Stimulated activated CD4-positive, alpha-beta T cell treated with anti-CD3 and anti-CD28 coated beads, Interleukin-1b, Interleukin-23, amount 100 ng/mL, for 1 hour (primary cell): Measurements from ENCODE around the gene CFAP90.

Source experiments
- DNase-seq, 2 donors: peaks; one replicate each; pipeline ENCODE4 v3.0.0-alpha.2; 2020; ENCODE audit warnings: low read depth in 2 of 2

CFAP90 gene, protein sequence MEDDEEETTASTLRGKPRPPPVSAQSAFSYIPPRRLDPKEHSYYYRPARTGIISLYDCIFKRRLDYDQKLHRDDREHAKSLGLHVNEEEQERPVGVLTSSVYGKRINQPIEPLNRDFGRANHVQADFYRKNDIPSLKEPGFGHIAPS

GRCh38 chr5:7850395-7851239 is at the start of gene CFAP90:
Gene CFAP90, minus strand, starts transcription at chr5:7851133. Its CDS starts 112 bp downstream, at chr5:7851021.
- no peak for DNase-seq

- DNase-seq = no peak
These were observed 46.2 kb upstream of the CFAP90 start for GRCh38 chr5:7897014-7897600.

DNA sequence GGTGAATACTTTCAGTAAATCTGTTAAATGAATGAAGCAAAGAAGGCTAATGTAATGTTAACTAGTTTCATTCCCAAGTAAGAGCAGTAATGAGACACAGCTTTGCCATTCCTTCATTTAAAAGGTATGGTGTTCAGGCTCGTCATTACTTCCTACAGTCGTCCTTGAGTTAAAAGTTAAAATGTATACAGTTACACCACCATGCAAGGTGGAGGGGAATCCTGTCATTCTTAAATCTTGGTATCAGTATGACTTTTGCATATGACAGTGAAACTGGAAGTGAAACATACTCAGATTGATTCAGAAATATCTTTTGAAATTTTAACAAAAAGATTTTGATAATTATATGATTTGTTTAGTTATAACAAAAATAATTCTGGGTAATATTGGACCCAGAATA is 43.9 kb upstream of the CFAP90 start:
- DNase-seq = no peak

GRCh38 chr5:7894439-7894838 is 43.5 kb upstream of the CFAP90 start:
- no peak for DNase-seq

DNA sequence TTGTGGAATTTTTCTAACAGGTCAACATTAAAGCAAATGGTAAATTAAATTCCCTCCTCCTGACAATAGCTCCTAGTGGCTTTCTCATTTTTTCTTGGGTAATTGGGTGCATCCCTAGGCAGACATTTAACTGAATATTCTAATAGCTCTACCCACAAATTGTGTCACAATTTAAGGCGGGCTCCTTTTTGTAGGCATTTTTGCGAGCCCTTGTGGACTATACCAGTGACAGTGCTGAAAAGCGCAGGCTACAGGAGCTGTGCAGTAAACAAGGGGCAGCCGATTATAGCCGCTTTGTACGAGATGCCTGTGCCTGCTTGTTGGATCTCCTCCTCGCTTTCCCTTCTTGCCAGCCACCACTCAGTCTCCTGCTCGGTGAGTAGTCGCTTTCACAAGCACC is 38.0 kb upstream of the CFAP90 start:
- no peak for DNase-seq

- no peak for DNase-seq
These were observed 36.0 kb upstream of the CFAP90 start for GRCh38 chr5:7886849-7887475.

GRCh38 chr5:7884491-7885267 is 33.7 kb upstream of the CFAP90 start:
- DNase-seq = no peak

DNA sequence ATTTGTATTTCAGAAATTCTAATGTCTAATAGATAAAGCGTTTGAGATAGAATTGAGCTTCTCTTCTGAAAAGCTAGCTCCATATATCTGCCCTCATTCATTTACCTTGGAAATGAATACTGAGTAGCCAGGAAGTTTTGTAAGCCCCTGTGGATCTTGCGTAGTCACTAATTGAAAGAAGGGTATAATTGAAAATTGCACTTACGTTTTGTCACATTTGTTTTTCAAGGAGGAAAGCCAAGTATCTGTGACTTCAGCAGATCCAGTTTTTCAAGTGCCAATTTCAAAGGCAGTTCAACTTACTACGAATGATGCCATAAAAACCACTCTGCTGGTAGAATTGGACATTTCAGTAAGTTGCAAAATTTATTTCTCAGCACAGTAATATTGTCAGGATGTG is 32.0 kb upstream of the CFAP90 start:
- no peak for DNase-seq

- no peak for DNase-seq
These were observed 30.9 kb upstream of the CFAP90 start for GRCh38 chr5:7881816-7882215.

- DNase-seq = no peak
These were observed 30.2 kb upstream of the CFAP90 start for GRCh38 chr5:7881091-7881490.

- DNase-seq = no peak
These were observed 27.5 kb upstream of the CFAP90 start for GRCh38 chr5:7878381-7878873.

- no peak for DNase-seq
These were observed 26.9 kb upstream of the CFAP90 start for GRCh38 chr5:7877851-7878250.

- no peak for DNase-seq
These were observed 25.9 kb upstream of the CFAP90 start for GRCh38 chr5:7876867-7877266.

DNA sequence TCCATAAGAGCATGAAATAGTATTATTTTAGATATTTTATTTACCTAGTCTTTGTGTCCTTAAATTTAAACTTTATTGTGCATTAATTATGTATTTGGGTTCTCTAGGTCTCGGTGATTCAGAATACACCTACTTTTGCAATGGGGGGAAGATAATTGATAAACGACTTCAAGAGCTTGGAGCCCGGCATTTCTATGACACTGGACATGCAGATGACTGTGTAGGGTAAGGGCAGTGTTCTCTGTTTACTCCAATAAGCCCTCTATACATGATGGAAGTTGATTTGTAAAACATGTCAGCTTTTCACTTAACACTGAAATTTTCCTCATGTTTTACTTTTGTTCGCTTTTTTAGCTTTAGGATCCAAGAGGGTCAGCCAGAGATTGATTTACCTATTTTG is 24.2 kb upstream of the CFAP90 start:
- no peak for DNase-seq

DNA sequence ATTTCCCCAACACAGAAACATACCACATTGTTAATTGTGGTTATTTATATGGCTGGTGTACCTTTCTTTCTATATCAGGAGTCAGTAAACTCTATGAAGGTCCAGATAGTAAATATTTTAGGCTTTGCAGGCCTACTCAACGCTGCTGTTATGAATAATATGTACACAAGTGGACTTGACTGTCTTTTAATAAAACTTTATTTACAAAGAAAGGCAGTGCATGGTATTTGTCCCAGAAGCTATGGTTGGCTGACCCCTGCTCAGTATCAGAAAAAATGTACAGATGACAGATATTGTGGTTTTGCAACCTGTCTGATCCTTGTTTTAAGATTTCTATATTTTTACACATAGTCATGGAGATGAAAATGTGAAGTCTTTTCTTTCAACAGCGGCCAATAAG is 23.7 kb upstream of the CFAP90 start:
- no peak for DNase-seq

- DNase-seq = no peak
These were observed 22.3 kb upstream of the CFAP90 start for GRCh38 chr5:7873216-7873615.

DNA sequence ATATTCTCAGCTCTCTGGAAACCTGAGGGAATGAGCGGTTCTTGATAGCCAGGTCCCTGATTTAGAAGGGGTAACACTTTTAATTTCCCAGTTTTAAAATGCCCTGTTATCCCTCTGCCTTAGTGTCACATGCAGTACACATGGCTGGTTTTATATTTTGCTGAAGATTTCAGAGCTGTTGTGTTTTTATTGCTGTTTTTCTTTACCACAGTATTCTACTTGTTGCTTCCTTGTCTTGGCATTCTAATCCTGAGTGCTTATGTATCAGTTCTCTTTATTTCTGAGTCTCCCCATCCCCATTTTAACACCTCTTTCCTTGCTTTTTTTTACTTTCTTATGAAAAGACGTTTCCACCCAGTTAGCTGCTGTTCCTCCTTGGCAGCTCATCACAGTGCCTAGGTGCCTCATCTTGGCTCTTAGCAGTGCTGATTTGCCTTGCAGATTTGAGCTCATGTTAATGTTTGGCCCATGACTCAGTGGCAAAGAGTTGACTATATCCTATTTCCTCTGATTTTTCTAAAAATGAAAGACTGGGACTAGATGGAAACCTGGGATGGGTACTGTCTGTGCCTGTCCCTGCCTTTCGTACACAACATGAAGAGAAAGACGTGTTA is 21.7 kb upstream of the CFAP90 start:
- no peak for DNase-seq

DNA sequence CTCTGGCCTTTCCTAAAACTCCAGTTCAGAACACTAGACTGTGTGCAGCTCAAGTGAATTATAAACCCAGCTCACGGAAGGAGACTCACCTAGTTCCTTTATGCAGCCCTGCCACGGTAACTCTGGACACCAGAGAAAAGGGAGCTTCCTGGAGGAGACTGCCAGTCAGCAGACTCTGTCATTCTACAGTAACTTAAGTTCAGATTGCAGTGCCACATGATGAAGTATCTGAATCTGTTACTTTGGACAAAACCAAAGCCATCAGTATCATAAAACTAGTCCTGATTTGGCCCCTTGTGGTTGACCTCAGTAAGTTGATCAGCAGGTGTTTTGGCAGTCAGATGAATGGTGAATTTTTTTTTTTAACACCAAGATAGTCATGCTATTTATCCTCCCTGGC is 20.7 kb upstream of the CFAP90 start:
- no peak for DNase-seq

- DNase-seq = no peak
These were observed 18.7 kb upstream of the CFAP90 start for GRCh38 chr5:7869474-7870136.

DNA sequence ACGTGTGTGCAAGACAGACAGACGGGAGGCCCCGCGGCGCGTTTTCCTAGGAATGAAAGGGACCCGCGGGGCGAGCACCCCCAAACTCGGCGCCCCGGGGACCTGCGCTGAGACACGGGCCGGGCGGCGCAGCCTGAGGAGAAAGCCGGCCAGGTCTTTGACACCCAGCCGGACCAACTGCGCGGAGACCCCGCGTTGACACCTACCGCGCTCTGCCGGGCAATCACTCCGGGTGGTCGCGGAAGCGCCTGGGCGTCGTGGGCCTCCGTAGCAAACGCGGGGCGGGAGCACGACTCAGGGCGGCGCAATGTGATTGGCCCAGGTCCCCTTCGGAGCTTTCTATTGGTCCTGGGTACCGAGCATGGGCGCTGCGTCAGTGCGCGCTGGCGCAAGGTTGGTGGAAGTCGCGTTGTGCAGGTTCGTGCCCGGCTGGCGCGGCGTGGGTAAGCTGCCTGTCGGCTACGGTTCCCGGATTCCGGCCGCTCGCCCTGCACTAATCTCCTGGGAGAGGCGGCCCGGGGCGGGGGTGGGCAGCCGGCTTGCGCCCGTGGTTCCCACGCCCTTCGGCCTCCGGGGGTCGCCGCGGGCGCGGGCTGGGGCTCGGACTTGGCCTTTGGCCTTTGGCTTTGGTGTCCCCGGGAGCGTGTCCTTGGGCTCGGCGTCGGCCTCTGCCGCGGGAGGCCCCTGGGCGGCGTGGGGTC is 18.0 kb upstream of the CFAP90 start, which contains the start of the genes FASTKD3 and MTRR:
FASTKD3 (minus strand) TSS at position 259 of the 701 bp plus-strand sequence. CDS start 948 bp downstream, outside the sequence.
MTRR (plus strand) TSS at position 376 of the 701 bp plus-strand sequence. CDS start 1,647 bp downstream, outside the sequence.
- DNase-seq = peak; percentile 66 to 68
